Posterior vena cava (tissue), 2 donors: Measurements from ENCODE around the gene OTUD1. TPM values are rescaled to one million over a fixed set of nuclear protein-coding genes. Genes with fewer than 3 reads are reported as not detected.

Experiments
- DNase-seq: peaks from one replicate; pipeline ENCODE4 v3.0.0-alpha.2; 2020; ENCODE audit warnings: low spot score
- intact Hi-C, 2 donors: fragments of 100-400 bp; cut with DNase I; formaldehyde crosslinking; loops; one replicate each; pipeline versions ENCODE4 v1.14.1 to v1.14.2; 2022 to 2023
- microRNA-seq, 2 donors: library from miRNA; unstranded; fragments of <30 nt; microRNA quantifications; one replicate each; pipeline ENCODE4 v1.2.0, GENCODE V29; 2020 to 2021; ENCODE audit warnings: borderline microRNAs expressed in 2 of 2
- total RNA-seq, 2 donors: library from RNA; stranded (reverse); fragmentation: NEBNext Ultra II Directional; extraction: Animal tissue kit (Norgen Biotek cat#: 25700); gene quantifications; one replicate each; pipeline ENCODE4 v1.2.1, GENCODE V29; 2021
- donor health status: DM: yes; HTN: yes; CAD: no.
- donor health status: DM: yes; HTN: yes; CAD: no.

The OTUD1 gene
- total RNA-seq, 2 donors from 2014 or later: 11.2 to 16.9 TPM

DNA sequence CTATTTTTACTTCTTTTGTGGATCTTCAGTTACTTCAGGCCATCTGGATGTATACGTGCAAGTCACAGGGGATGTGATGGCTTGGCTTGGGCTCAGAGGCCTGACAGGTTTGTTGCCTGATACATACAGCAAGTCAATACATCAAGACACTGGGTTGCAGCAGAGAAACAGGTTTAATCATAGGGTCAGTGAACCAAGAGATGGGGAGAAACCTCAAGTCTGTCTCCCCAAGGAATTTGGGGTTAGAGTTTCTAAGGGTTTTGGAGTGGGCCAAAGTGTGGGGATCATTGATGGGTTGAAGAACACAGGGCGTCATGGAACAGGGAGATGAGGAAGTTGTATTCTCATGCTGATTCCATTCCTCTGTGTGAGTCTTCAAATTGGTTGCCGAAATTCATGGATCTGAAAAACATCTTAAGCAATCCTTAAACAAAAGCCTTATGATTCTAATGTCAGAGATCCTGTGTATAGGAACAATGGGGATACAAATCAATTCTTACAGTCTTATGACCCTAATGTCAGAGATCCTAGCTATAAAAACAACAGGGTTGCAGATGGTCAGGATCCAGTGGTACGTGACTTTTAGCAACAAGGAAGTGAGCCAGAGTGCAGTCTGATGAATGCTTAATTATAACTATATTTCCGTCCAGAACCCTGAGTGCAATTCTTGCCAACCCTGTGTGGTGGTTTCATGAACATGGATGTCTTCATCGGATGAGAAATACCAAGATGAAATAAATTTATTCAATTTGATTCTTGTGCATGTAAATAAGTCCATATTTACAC lies 18.9 kb downstream of the OTUD1 start:
- intact Hi-C loops: no loop called here
- DNase-seq: no peak

DNA sequence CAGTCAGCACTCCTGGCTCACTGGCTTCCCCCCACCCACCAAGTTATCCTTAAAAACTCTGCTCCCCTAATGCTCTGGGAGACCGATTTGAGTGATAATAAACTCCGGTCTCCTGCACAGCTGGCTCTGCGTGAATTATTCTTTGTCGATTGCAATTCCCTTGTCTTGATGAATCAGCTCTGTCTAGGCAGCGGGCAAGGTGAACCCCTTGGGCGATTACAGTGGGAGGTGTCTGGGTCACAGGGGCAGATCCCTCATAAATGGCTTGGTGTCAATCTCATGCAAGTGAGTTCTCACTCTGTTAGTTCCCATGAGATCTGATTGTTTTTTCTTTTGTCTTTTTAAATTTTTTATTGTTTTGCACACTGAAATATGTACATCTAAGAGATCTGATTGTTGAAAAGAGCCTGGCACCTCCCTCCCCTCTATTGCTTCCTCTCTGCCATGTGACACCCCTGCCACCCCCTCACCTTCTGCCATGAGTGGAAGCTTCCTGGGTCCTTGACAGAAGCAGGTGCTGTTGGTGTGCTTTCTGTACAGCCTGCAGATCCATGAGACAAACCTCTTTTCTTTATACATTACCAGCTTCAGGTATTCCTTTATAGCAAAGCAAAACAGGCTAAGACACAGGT lies 20.5 kb downstream of the OTUD1 start:
- intact Hi-C loops: no loop called here
- DNase-seq: no peak

DNA sequence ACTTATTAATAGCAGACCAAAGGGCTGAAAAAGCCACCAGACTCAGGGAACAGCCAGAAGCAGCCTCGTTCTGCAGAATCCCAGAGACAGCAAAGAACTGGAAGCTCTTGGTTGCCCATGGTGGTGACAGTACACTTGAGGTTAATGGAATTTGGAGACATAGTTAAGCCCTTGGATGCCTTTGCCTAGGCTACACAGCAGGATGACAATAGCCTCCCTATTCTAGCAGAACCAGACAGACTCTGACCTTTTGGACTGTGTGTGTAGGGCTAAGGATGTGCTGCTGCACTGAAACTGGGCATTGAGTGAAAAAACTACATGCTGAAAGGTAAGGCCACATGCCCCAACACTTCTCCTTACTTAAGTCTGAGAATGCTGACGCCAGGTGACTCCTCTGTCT lies 22.7 kb downstream of the OTUD1 start:
- intact Hi-C loops: no loop called here

DNA sequence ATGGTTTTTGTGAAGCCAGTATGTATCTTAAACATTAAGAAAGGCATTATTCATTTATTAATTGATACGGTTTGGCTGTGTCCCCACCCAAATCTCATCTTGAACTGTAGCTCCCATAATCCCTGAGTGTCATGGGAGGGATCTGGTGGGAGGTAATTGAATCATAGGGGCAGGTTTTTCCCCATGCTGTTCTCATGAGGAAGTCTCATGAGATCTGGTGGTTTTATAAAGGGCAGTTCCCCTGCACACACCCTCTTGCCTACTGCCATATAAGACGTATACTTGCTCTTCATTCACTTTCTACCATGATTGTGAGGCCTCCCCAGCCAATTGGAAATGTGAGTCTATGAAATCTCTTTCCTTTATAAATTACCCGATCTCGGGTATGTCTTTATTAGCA lies 28.1 kb downstream of the OTUD1 start:
- intact Hi-C loops: no loop called here
- DNase-seq: no peak

More for the DNA sequence above, 22.7 kb downstream of the OTUD1 start:
- no peak for DNase-seq

DNA sequence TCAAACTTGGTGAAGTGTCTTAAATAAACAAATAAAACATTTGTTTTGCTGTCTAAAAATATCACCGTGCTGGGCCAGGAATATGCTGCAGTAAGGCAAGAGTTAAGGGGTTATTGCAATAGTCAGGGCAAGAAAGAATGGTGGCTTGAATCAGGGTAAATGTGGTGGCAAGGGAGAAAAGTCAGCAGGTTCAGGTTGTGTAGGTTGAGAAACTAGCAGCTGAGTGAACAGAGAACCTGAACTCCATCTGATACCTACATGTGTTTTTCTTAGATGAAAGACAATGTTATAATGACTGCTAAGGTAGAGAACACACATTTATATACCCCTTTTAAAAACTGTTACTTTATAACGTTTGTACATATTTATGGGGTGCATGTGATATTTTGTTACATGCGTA lies 28.7 kb downstream of the OTUD1 start:
- intact Hi-C loops: no loop called here
- DNase-seq: no peak

DNA sequence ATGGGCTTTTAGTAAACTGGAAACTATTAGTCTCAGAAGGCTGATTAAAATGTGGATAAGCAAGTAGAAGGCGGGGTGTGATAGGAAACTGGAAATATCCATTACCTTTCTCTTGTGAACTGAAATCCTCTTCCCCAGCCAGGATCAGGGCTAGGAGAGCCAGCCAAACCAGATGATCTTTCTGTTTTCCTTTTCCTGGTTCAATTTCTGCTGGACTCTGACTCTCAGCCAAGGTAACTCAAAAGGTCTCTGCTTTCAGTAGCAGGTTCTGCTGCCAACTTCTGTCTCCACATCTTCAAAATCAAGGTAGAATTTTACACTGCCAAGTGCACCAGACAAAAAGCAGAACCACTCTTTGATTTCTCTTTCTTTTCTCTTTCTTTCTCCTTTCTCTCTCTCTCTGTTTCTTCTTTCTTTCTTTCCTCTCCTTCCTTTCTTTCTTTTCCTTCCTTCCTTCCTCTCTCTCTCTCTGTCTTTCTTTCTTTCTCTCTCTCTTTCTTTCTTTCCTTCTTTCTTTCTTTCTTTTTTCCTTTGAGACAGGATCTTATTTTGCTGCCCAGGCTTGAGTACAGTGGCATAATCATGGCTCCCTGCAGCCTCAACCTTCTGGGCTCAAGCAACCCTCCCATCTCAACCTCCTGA lies 30.8 kb downstream of the OTUD1 start:
- DNase-seq: no peak
- intact Hi-C loops: no loop called here

DNA sequence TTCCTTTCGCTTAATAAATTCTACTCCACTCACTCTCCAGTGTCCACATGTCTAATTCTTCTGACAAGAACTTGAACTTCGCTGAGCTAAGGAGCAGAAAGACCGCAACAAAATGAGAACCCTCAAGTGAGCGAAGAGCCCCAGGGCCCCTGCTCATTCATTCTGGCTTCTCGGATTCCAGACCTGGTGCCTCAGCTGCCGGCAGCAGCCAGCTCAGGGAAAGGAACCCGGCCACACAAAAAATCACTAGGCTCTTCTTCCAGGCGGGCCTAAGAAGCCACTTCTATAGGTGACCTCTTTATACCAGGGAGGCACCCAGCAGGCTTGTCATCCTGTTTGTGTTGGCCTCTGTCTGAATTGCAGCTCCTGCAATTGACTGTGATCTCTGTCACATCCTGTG lies 33.3 kb downstream of the OTUD1 start:
- DNase-seq: no peak
- intact Hi-C loops: no loop called here

DNA sequence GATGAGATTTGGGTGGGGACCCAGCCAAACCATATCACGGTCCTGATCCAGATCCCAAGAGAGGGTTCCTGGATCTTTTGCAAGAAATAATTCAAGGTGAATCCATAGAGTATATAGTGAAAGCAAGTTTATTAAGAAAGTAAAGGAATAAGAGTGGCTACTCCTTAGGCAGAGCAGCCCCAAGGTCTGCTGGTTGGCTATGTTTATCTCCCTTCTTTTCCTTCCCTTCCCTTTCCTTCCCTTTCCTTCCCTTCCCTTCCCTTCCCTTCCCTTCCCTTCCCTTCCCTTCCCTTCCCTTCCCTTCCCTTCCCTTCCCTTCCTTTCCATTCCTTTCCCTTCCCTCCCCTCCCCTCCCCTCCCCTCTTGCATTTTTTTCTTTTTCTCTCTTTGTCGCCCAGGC lies 35.2 kb downstream of the OTUD1 start:
- intact Hi-C loops: no loop called here
- DNase-seq: no peak

DNA sequence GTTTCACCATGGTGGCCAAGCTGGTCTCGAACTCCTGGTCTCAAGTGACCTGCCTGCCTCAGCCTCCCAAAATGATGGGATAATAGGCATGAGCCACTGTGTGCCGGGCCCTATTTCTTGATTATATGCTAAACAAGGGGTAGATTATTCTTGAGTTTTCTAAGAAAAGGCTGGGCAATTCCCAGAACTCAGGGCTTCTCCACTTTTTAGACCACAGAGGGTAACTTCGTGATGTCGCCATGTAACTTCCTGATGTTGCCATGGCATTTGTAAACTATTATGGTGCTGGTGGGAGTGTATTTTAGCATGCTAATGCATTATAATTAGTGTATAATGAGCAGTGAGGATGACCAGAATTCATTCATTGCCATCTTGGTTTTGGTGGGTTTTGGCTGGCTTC lies 35.8 kb downstream of the OTUD1 start:
- DNase-seq: no peak
- intact Hi-C loops: no loop called here

DNA sequence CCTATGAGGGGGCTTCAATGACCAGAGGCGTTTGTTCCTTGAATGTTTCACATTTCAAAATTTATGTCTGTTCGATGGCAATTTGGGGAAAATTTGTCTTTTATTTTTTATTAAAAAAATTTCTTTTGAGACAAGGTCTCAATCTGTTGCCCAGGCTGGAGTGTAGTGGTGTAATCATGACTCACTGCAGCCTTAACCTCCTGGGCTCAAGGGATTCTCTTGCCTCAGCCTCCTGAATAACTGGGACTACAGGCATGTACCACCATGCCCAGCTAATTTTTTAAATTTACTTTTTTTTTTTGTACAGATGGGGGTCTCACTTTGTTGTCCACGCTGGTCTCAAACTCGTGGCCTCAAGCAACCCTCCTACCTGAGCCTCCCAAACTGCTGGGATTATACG lies 39.7 kb downstream of the OTUD1 start:
- DNase-seq: no peak
- intact Hi-C loops: no loop called here

DNA sequence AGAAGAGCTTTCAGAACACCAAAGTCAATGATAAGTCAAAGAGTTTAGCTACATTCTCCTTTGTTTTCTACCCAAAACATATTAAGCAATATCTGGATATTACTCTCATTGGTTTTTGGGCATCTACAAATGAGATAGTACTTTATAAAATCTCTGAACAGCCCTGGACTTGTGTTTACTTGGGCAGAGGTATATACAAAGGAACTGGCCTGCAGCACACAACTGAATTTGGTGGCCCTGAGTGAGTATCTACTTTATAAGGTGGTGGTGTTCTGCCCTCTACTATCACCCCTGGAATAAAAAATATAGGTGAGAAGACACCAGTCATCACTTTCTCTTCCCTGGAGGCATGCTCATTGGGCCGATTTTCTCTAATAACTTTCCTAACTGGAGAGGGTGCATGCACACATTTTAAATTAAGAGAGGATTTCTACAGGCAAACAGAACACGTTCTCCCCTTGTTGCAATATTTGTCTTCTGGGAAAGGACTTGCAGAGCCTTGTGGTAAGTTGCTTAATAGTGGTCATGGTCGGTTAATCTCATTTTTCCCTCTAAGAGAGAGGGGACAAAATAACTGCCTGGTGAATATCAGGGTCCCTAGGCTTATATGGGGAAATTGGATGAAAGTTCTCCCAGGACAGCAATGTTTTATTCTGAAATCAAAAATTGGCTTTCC lies 41.1 kb downstream of the OTUD1 start:
- intact Hi-C loops: no loop called here
- no peak for DNase-seq

DNA sequence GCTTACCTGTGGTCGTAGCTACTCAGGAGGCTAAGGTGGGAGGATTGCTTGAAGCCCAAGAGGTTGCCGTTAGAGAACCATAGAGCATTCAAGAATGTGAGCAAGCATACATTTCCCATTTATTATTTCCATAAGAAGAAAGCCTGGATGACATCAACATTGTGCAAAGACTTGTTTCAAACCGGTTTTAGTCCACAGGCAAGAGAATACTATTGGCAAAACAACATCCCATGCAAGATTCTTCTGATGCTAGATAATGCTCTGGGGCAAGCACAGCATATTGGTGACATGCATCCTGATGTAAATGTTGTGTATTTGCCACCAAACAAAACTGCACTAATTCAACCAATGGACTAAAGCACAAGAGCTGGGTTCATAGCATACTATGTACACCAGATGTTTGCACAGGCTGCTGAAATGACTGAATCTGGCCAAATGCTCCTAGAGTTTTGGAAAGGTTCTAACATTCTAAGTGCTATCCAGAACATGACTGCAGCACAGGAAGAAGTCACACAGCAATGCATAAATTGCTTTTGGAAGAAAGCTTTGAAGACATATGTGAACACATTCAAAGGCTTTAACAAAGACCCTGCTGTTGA lies 42.6 kb downstream of the OTUD1 start:
- DNase-seq: no peak
- intact Hi-C loops: no loop called here

DNA sequence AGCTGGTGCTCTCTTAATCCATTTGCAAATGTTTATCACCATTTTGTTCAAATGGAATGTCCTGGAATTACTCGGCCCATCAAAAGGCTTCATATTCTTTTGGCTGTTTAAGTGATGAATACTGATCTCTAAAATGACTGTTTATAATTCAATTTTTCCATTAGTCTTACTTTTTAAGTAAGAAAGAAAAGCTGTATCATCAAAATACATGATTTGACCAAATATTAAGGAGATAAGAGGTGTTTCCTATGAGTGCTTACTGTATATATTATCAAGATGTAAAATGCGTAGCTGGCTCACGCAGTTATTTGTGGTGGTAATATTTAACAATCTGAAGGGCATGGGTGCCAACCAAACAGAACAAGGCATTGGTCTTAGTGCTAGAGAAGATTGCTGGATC lies 51.2 kb downstream of the OTUD1 start:
- intact Hi-C loops: no loop called here
- DNase-seq: no peak

Small RNAs within 50 kb of the gene (microRNA-seq; reads per million reads assigned to microRNA genes)
- gene MIR1254-2: 0 reads per million in 2 donors

Other genes starting within 250 kb of the OTUD1 start
- gene PTF1A, start 246.8 kb upstream of the OTUD1 start, total RNA-seq: not detected
- gene C10orf67, start 94.3 kb upstream of the OTUD1 start, total RNA-seq: not detected